NCI-H82 treated with DMSO at 0.1 percent for 48 hours (cell line): Measurements from ENCODE around the gene GAREM1.

Experiments used
- DNase-seq: peaks from one replicate; lab custom pipeline; 2025; ENCODE audit not compliant: unreplicated experiment; lab: John Stamatoyannopoulos, UW

Gene GAREM1

DNA sequence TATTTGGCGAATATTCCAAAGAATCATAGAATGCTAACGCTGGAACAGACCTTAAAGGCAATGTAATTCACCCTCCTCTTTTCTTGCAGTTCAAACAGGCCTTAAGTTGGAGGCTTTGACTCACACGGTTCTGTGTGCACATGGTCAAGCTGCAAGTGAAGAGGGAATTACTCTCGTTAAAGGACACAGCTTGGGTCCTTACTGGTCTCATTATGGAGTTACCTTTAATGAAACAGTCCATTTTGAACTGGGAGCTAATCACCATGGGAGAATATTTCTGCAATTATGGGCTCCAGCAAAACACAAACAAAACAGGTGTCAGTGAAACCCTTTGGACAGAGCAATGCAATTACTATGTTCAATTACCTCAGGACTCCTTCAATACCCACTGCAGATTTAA is 135.5 kb downstream of the GAREM1 start:
- no peak for DNase-seq

DNA sequence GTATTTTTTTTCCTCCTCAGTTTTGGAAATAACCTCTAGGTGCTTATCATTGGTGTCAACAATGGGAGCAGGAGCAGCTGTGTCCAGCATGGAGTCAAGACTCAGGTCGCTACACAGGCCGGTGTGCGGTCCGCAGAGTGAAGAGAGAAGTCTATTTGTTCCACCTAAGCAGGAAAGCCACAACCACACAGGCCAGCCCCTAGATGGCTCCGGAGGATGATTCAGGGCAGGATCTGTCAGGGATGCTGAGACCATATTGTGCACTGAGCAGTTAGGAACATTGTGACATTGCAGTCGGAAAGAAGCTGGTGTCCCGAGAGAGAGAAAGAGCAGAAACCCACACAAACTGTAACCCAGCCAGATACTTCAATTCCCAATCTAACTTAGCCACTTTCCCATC is 136.9 kb downstream of the GAREM1 start:
- DNase-seq = no peak

DNA sequence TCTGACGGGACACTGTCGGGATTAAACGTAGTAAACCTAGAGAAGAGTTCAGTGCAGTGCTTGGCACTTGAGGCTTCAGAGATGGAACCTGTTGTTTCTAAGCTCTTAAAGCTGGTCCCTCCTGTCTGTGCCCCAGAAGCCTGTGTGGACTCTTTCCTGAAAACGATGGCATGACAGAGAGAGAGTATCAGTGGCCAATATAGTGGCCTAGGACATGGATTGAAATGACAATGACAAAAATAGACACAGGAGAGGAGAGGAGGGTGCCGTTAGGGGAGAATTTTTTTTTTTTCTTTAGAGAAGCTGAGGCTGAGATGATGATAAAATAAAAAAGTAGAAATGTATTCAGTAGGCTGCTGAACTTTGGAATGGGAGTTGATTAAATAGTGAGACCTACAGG is 138.0 kb downstream of the GAREM1 start:
- DNase-seq = no peak

DNA sequence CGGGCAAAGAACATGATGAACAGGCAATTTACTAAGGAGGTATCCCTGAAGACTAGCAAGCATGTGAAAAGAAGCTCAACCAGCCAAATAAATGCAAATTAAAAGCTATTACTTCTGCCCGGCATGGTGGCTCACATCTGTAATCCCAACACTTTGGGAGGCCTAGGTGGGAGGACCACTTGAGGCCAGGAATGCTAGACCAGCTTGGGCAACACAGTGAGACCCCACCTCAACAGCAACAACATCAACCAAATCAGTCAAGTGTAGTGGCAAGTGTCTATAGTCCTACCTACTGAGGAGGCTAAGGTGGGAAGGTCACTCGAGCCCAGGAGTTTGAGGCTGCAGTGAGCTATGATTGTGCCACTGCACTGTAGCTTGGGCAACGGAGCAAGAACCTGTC is 141.7 kb downstream of the GAREM1 start:
- no peak for DNase-seq

DNA sequence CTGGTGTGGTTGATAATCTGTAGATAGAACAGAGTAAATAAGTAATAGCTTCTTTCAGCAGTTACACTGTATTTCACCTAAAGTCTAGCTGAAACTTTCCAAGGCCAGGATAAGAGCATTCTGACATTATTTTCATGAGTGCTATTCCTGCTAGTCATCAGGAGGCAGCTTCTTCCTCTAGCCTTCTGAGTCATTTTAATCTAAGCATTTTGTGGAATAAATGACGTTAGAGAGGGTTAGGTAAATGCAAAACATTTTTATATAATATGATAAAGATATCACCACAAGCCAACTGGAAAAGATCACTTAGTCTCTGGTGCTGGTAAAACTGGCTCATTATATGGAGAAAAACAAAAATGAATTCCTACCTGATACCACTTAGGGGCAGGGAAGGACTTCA is 142.3 kb downstream of the GAREM1 start:
- no peak for DNase-seq

DNA sequence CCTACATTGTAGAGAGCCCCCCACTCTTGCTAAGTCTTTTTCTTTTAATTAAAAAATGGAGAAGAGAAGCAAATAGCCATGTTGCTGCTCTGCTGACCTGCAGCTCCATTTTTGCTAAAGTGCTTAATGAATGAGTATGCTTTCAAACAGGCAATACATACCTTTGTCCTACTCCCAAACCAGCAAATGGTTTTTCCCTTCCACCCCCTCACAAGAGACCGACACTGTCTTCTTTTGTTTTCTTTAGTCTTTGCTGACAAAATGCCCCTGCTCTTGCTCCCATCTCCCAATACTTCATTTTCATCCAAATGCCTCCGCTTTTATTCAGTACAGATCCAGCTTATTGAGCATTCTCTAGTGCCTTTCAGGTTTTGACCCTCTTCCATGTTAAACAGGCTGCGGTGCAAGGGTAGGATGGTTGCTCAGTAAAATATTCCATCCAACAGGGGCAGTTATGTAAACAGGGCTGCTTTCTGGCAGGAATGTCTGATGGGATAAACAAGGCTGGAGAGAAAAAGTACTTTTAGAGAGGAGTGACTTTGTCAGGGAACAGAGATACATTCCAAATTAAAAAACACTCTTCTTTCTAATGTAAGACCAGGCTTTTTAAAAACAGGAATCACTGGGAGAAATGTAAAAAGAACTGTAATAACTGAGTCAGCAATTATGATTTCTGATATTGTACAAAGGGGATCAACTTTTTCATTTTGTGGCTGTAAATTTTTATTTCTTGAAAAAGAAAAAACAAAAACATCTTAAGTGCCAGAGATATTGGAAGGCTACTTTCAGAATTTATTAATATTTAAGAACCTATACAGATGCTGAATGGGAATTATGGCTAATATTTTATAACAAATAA is 144.0 kb downstream of the GAREM1 start:
- no peak for DNase-seq

DNA sequence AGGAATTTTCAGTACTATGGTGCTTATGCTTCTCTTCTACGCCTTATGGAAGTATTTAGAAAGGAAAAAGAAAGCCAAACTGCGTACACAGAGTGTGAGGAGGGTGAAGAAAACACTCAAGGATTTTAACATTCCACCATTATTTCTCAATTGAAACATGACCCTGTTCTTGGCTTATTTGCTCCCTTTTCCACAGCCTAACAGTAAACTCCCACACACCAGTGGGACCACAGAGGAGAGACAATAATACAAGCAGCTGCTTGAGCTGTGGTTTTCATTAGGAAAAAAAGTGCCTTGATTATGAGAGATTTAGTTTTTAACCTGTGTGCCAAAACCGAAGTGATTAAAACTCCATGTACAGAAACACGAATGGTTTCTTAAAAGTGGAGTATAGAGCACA is 146.5 kb downstream of the GAREM1 start:
- no peak for DNase-seq

DNA sequence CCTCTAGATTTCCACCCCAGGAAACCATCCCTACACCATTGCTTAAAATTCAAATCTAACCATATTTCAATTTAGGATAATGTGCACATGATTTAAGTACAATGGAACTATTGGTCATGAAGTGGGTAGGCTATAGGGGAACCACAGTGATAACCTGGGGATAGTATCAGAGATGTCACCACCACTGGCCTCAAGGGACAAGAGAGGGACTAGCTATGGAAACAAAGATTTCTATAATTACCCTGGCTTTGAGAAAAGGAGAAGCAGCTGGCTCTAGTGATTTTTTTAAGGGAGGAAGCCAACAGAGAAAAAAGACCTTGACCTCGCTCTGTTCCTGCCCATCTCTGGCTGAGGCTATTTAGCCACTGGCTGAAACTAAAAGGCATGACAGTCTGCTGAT is 148.9 kb downstream of the GAREM1 start:
- no peak for DNase-seq

DNA sequence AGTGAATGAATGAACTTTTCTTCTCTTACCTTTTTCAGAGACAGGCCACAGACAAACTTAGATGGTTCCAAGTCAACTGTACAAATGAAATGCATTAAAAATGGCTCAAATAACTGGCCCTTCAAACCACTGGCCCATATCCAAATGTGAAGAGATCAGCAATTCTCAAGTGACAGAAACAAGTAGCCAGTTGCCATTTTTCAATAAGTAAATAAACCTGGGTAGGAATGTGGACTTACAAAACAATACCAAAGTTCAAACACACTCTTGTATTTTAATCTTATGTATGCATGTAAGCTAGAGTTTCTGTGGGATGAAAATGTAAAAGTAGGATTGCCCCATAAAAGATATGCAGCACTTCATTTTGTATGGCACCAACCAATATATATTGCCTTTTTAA is 151.6 kb downstream of the GAREM1 start:
- DNase-seq = no peak

DNA sequence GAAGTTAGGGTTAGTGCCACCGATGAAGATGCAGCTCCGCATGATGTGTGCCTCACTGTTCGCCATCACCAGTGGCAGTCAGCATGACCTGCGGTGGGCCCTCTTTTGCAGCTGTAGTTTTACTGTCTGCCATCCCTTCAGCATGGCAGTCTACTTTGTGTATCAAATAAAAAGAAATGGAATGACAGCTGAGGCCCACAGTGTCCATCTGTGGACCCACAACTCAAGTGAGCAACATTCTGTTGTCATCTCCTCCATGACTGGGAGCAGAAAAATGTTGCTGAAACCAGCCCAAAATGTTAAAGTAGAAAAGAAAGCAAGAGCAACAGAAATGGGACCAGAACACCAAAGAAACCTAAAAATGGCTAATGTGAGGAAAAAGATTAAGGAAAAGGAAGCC is 152.1 kb downstream of the GAREM1 start:
- no peak for DNase-seq

DNA sequence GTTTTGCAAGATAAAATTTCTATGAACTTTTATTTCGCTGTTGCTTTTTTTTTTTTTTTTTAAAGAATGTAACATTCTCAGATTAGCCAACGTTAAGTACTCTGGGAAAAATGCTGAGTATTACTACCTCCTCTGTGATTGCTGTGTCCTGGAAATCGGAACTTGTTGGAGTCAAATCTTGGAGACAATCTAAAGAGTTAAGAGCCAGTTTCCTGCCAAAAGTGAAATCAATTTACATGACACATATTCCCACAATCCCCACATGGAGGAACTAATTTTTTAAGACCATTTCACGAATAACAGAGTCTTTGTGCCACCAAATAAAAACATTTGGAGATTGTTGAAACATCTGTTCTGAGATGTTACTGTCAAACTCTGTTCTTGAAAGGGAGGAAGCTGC is 153.0 kb downstream of the GAREM1 start:
- DNase-seq = no peak

DNA sequence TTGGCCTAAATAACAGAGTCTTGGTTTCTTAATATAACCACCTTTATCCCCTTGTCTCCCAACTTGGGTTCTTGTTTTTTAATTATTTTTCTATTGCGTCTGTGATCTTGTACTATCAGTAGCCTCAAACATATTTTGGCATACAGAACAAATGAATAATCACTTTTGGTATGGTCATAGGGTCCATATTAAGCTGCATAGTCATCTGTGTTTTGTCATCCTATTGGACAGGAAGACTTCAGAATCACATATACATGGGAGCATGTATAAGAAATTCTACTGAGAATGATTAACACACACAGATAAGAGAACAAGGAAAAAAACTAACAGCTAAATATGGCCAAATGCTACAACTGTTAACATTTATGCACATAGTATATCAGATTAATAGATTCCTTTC is 154.8 kb downstream of the GAREM1 start:
- no peak for DNase-seq

DNA sequence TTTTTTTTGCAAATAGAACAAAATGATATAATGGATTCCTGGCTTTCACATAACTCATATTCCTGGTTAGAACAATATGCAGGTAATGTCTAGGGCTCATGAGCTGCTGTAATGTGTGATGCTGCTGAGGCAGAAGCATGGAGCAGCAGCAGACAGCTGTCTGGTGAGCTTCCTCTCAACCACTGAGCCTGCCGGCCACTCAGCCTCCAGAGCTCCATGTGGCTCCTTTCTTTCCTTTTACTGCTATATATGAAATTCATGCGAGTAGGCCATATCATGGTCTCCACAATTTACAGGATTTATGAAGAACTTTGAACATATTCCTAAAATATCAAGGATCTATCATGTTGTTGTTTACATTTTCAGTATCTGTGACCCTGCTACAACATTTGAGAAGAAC is 159.9 kb downstream of the GAREM1 start:
- no peak for DNase-seq

DNA sequence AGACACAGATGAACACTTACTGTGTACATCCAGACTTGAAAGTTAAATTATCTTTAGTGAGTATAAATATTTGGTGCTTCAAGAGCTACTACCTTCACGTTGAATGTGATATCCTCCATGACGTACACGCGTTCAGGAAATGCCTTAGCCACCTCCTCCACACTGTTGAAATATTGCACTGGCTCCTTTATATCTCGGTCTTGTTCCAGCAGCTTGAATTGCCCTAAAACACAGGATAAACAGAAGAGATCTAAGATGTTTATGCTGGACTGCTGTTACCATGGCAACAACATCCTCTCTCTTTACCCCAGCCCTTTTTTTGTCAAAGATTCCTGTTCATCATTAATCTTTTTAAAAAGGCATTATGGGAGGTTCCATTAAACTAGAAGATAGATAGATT is 160.6 kb downstream of the GAREM1 start:
- DNase-seq = no peak

DNA sequence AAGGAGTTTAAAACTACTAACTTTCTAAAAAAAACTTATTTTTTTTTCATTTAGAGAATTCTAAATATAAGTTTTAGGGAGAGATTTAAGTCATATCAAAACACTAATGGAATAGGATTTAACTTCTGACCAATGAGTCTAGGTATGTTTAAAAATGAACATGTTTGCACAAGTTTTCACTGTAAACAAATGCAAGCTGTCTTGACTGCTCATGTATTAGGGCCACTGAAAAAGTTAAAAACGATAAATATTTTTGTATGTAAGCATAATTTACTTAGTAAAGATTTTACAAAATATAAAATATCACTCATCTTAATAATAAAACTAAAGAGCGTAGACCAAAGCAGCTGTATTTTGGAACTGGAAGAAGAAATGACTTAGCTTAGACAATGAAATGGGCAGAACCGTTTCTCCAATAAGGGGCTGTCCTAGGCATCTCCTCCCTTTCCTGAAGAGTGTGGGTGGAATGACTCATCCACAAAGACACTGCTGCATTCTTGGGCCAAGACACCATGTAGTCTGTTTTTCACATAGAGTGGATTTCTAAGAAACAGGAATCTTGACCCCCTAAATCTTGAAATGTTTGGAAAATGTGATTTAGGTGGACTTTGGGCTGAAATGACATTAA is 162.1 kb downstream of the GAREM1 start:
- DNase-seq = no peak

DNA sequence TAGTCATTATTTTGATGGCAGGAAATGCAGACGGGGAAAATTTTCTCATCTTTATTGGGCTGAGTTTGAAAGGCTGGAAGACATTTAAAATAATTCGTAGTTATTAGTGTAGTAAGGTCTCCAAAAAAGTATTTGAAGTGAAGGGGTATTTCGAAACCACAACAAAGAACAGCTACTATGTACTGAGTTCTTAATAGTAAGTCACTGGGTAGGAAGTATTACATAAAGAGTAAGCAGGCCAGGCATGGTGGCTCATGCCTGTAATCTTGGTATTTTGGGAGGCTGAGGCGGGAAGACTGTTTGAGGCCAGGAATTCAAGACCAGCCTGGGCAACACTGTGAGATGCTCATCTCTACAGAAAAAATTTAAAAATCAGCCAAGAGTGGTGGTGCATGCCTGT is 167.3 kb downstream of the GAREM1 start:
- DNase-seq = no peak

DNA sequence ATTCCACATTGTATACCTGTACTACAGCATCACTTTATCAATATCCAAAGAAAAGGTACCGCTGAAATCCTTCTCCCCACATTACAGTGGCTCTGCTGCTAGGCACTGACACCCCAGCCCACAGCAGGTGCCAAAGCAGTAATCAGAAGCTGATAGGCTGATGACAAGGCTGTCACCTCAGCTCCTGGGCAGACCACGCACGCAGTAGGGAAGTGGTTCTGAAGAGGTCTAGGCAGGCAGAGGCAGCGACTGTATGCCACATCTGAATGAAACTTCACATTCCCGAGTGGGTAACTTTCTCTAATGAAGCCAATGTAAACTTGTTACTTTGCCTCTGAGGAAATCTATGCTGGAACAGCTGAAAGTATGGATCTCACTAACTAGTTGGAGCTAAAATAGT is 167.9 kb downstream of the GAREM1 start:
- no peak for DNase-seq

DNA sequence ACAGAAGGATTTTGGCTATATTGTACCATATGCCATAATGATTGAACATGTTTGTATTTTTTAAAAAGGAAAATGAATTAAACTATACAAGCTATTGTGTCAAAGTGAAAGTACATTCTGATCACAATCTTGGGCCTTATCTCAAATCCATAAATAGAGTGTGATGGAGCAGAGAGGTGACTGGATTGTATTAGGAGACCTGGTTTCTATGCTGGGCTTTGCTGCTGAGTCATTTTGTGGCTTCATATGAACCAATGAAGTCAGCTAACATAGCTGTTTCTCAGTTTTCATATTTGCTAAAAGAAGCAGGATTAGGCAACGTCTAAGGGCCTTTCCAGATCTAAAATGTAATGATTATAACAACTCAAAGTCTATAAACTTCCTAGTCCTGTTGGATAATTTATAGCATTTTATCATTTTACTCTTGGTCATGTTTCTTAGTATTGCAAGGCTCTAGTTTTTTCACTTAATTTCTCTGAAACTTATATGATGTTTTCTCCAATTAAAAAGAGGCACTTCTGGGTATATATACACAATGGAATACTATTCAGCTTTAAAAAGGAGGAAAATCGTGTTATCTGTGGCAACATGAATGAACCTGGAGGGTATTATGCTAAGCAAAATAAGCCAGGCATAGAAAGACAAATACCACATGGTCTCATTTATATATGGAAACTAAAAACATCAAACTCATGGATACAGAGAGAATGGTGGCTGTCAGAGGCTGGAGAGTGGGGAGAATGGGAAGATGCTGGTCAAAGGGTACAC is 168.5 kb downstream of the GAREM1 start:
- DNase-seq = no peak

DNA sequence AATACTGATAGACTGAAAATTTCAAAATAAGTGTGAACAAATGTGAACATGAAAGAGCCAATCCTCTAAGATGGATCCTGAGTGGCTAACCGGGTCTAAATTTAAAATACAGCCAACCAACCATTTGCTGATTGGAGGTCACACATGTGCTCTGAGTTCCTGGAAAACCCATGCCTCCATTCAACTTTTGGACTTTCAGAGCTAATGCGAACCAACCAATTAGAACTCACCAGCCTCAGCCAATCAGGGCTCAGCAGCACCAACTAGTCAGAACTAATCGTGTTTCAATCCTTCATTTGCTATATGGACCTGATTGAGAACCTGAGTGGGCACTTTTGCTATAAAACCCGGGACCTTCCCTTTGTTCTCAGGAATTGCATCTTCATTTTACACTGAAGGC is 169.3 kb downstream of the GAREM1 start:
- no peak for DNase-seq

DNA sequence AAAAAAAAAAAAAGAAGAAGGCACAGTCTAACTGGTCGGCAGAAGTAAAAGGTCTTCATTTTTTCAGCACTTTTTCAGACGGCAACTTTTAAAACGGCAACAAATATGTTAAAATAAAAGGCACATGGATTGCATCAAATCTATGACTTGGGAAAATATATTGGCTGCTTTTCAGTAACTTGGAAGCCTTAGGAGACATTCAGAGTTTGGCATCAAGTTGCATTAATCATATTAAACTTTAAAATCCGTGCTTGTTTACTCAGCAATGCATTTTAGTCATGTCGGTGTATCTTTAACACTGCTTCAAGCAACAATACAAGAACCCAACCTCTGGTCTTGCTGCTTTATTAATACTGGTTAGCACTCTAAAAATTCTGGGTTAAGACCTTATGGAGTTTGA is 169.8 kb downstream of the GAREM1 start:
- DNase-seq = no peak

DNA sequence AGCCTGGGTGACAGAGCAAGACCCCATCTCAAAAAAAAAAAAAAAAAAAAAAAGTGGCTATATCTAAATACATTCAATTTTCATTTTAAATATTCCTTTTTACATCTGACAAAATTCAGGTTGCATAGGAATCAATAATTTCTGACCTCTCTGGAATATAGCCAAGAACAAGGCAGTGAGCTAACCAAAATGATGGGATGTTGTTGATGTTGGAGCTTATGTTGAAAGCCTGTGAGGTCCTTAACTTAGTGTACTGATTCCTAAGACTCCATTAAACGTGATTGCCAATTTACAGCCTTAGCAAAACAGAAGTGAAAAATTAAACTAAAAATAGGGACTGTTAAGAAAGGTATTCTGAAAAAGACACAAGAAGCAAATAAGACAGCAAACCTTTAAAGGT is 171.2 kb downstream of the GAREM1 start:
- no peak for DNase-seq

DNA sequence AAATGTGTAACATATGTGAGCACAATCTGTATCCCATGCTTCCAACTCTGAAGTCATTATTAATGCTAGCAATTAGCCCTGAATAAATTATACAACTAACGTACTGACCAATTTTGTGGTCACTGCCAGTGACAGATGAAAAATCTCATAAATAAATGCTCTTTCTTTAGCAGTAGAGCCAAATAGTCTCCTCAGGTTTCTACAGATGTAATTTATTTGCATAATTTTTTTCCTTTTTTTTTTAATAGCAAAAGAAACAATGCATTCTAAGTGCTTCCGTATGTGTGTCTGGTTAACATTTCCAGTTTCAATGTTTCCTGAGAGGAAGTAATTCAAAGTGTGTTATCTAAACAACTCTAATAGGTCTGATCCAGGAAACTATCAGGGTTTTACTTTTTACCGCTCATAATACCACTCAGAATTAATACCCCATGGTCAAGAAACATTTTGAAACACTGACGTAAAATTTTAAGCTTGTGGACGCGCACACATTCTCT is 172.5 kb downstream of the GAREM1 start:
- DNase-seq = no peak
